Inflammatory macrophage (primary cell): Measurements from ENCODE around the gene HSPB7.
"Not testable (repeated sequence)": the region's sequence is repeated elsewhere in the genome, so short reads cannot be mapped to it uniquely, and the experiment has no call there.

Experiments
- DNase-seq, 2 donors: peaks; one replicate each; pipeline ENCODE4 v3.0.0-alpha.2; 2020 to 2022

Gene HSPB7

DNA sequence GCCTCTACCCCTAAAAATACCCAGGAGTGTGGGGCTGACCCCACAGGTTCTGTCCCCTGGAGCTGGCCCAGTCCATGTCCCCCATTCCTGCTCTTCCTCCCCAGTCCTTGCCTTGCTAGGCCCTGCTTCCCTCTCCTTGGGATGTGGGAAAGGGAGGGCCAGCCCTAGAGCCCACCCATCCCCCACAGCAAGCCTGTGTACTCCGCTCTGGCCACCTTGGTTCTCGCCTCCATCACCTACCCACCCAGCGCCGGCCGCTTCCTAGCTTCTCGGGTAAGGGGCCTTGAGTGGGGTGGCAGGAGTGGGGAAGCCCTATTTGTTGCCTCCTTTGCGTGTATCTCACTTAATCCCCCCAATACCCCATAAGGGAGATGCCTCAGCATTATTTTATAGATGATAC lies 32.5 kb upstream of the HSPB7 start:
- DNase-seq: no peak

GRCh38 chr1:16048573-16049189 lies 30.8 kb upstream of the HSPB7 start:
- no peak for DNase-seq

- no peak for DNase-seq
Observed at GRCh38 chr1:16047791-16048475, 30.1 kb upstream of the HSPB7 start.

DNA sequence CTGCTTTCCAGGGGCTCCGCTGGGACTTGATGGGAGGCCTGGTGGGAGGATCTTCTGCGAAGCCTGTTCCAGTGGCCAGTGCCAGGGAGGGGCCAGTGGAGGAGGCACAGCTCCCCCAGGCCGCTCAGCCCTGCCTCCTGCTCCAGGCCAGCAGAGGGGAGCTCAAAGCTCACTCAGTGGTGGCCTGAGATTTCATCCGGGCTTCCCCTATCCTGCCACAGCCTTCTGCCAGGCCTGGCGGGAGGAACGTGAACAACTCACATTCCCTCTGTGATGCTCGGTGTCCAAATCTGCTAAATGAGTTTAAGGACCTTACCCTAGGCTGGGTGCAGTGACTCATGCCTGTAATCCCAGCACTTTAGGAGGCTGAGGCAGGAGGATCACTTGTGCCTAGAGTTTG lies 29.0 kb upstream of the HSPB7 start:
- no peak for DNase-seq

DNA sequence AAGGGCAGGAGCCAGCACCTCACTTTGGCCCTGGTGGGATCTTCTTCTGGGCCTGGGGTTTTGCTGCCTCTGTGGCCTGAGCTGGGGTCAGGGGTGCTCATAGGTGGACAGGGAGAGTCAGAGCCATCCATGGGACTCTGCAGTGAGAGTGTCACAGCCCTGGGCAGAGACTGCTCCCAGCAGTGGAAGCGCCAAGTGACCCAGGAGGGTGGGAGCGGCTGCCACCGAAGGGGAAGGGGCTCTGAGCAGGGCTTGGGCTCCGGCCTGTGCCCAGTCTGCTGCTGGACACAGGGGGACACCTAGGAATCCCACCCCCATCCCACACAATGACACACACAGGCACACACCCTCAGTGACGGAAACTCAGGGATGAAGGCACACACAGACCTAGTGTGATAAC lies 26.1 kb upstream of the HSPB7 start:
- DNase-seq: no peak

GRCh38 chr1:16043521-16043920 lies 25.7 kb upstream of the HSPB7 start, which contains the start of gene CLCNKB:
Gene CLCNKB (plus strand): TSS chr1:16043782. CDS start chr1:16044493, 711 bp downstream.
- no peak for DNase-seq

- DNase-seq: not testable (repeated sequence)
Observed at GRCh38 chr1:16042654-16043053, 24.8 kb upstream of the HSPB7 start.

DNA sequence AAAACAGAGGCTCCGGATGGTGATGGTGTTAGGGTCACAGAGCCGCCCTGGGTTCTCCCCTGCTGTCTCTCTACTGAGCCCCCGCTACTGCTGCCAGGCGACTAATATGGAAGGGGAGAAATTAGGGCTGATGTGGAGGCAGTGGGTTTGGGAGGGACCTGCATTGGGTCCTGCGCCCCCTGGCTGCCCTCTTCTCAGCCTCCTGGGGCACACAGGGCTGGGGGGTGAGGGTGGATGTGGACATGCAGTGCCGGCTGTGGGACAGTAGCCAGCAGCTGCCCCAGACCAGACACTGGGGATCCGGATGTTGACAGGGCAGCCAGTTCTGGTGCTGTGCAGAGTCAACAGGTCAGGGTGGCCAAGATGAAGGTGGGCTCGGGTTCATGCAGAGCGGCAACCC lies 24.3 kb upstream of the HSPB7 start:
- no peak for DNase-seq

DNA sequence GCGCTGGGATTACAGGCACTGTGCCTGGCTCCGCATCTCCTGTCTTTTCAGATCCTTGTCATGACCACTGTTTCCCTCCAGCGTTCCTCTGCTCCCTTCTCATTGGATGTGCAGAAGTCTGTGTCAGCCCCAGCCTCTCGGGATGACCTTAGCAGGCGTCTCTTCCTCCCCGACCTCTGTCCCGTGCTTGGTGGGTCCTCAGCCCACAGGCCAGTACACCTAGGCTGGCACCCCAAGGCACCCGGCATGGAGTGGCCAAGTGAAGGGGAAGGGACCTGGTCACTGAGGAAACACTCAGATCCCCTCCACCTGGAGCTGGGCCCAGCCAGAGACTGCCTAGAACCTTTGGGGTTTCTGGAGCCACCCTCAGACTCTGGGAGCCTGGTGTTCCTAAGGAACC lies 23.4 kb upstream of the HSPB7 start:
- no peak for DNase-seq

- not testable (repeated sequence) for DNase-seq
Observed at GRCh38 chr1:16039871-16040270, 22.0 kb upstream of the HSPB7 start.

GRCh38 chr1:16038620-16038912 lies 20.7 kb upstream of the HSPB7 start:
- DNase-seq: no peak

DNA sequence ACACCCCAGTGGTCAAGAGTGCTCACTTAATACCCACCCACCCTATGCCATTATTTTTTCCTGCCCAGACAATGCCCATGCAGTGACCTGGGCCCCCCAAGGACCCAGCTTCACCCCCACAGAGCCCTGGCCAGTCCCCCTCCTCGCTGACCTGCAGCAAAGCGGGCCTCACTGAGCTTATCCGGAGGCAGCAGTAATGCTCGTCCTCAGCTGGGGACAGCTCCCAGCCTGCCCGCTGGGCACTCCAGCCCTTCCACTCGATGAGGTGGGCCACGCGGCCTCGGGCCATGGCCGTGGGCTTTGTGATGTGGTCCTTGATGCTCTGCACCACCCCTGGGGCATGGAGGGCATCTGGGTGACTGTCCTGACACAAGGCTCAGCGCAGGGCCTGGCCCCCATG lies 18.6 kb upstream of the HSPB7 start:
- not testable (repeated sequence) for DNase-seq

- DNase-seq: not testable (repeated sequence)
Observed at GRCh38 chr1:16033103-16033632, 15.3 kb upstream of the HSPB7 start.

GRCh38 chr1:16032388-16033102 lies 14.7 kb upstream of the HSPB7 start:
- peak; percentile 76 to 80 for DNase-seq

- no peak for DNase-seq
Observed at GRCh38 chr1:16031551-16031950, 13.7 kb upstream of the HSPB7 start.

GRCh38 chr1:16029288-16029687 lies 11.4 kb upstream of the HSPB7 start:
- DNase-seq: no peak

- not testable (repeated sequence) for DNase-seq
Observed at GRCh38 chr1:16029003-16029268, 11.1 kb upstream of the HSPB7 start.

DNA sequence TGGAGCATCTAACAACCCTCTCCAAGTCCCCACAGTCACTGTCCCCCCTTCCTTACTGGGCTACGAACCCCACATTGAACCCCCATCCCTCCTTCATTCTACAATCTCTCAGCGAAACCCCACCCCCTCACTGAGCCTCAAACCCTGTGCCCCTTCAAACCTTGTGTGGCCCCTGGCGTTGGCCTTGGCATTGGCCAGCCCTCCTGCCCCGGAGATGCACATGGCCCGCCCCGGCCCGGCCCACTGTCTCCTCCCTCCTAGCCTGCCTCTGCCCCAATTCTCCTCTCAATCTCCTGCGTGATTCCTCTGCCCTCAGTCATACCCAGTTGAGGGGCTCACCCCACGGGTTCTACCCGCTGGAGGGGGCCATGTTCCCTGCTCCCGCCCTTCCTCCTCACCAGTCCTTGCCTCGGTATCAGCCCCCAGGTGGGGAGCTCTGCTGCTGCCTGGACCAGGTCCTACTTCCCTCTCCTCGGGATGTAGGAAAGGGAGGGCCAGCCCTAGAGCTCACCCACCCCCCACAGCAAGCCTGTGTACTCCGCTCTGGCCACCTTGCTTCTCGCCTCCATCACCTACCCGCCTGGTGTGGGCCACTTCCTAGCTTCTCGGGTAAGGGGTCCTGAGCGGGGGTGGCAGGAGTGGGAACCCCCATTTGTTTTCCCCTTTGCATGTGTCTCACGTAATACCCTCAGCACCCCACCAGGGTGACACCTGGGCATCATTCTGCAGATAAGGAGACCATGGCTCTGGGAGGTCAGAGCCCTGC lies 10.6 kb upstream of the HSPB7 start:
- DNase-seq: no peak

DNA sequence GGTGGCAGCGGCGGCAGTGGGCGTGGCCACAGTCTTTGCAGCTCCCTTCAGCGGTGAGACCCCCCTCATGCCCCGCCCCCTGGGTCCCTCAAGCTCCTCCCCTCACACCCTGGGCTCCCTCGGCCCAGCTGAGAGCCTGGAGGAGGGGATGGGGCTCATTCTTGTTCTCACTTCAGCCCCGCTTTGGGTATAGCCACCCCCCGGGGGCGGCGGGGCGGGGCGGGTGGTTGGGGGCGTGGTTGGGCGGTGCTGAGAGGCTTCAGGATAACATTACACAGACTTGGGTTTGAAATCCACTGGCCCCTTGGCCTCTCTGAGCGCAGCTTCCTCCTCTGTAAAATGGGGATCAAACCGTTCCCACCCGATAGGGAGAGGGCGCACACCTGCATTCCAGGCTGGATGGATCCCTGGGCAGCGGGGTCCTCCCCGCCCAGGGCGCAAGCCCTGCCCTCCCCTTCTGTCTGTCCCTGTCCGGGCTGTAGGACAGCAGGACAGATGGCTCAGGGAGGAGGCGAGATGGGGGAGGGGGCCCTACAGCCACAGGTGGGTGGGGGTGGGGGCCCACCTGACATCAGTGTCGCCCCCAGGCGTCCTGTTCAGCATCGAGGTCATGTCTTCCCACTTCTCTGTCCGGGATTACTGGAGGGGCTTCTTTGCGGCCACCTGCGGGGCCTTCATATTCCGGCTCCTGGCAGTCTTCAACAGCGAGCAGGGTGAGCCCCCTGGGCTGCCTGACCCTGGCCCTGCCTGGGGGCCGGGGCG lies 9.1 kb upstream of the HSPB7 start:
- DNase-seq: no peak

DNA sequence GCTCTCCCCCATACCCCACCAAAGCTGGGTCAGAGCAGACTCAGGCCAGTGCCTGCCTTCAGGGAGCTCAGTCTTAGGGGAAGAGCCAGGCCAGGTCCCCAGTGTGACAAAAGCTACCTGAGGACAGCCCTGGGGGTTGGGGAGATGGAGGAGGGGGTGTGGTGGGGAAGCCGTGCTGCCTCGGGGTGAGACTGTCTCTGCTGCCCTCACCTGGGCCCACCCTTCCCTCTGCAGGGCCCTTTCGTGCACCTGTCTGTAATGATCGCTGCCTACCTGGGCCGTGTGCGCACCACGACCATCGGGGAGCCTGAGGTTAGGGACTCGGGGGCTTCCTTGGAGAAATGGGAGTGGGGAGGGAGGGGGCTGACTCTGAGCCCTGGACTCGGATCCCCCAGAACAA lies 8.5 kb upstream of the HSPB7 start:
- DNase-seq: not testable (repeated sequence)

DNA sequence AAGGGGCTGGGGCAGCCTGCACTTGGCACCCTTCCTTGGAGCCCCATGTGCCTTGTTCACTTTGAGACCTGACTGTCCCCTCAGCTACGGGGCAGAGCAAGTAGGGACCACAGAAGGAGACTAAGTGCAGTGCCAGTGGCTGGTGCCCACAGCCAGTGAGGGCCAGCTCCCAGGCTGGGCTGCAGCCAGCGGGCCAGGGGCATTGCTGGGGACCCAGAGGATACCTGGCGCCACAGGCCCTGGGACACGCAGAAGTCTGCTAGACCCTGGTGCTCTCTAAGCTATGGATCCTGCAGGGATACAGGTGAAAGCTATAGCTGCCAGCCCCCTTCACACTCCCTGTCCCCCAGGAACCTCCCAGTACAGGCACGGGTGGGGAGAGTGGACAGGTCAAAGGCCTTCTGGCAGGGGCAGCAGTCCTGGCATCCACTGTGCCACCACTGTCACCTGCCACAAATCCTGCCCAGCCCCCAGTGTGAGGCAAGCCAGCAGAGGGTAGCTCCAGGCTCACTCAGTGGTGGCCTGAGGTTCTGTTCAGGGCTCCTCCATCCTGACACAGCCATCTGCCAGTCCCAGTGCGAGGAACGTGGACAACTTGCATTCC lies 5.3 kb upstream of the HSPB7 start:
- no peak for DNase-seq

GRCh38 chr1:16022393-16022792 lies 4.5 kb upstream of the HSPB7 start:
- no peak for DNase-seq
